GM21825 (cell line): ENCODE data around the gene C1orf116.

Experiments
- ATAC-seq: cut with Tn5 transposase; IDR thresholded peaks from one replicate; pipeline ENCODE4 v1.9.1; 2021; ENCODE audit warnings: mild to moderate bottlenecking, moderate library complexity; ENCODE audit not compliant: unreplicated experiment

The C1orf116 gene

GRCh38 chr1:207001492-207002245 is 30.9 kb downstream of the C1orf116 start:
- no peak for ATAC-seq

- no peak for ATAC-seq
These were observed 31.8 kb downstream of the C1orf116 start for GRCh38 chr1:207000651-207001291.

- no peak for ATAC-seq
These were observed 33.7 kb downstream of the C1orf116 start for GRCh38 chr1:206998816-206999215.

GRCh38 chr1:206992790-206993189 is 39.8 kb downstream of the C1orf116 start:
- no peak for ATAC-seq

GRCh38 chr1:206987873-206988272 is 44.7 kb downstream of the C1orf116 start:
- no peak for ATAC-seq

- ATAC-seq = no peak
These were observed 45.7 kb downstream of the C1orf116 start for GRCh38 chr1:206986885-206987284.

GRCh38 chr1:206986402-206986801 is 46.2 kb downstream of the C1orf116 start:
- ATAC-seq = no peak

GRCh38 chr1:206985162-206985749 is 47.3 kb downstream of the C1orf116 start:
- no peak for ATAC-seq

GRCh38 chr1:206982216-206982615 is 50.3 kb downstream of the C1orf116 start:
- no peak for ATAC-seq

- no peak for ATAC-seq
These were observed 53.0 kb downstream of the C1orf116 start for GRCh38 chr1:206979379-206980043.

GRCh38 chr1:206978259-206978658 is 54.3 kb downstream of the C1orf116 start:
- ATAC-seq = no peak

- no peak for ATAC-seq
These were observed 57.2 kb downstream of the C1orf116 start for GRCh38 chr1:206975306-206975705.

- no peak for ATAC-seq
These were observed 58.4 kb downstream of the C1orf116 start for GRCh38 chr1:206974140-206974539.

GRCh38 chr1:206972728-206973127 is 59.8 kb downstream of the C1orf116 start:
- ATAC-seq = no peak

- no peak for ATAC-seq
These were observed 61.4 kb downstream of the C1orf116 start for GRCh38 chr1:206971029-206971655.

- ATAC-seq = no peak
These were observed 62.1 kb downstream of the C1orf116 start, which contains the start of gene FCAMR for GRCh38 chr1:206970446-206970845. Gene FCAMR, minus strand, starts transcription at chr1:206970460. Its CDS starts 335 bp downstream, at chr1:206970125.

- no peak for ATAC-seq
These were observed 63.5 kb downstream of the C1orf116 start for GRCh38 chr1:206969090-206969489.
